Subcutaneous abdominal adipose tissue (tissue), 5 donors: ENCODE measurements around the gene LGR4.

Experiments used
- H3K27ac ChIP-seq: one replicate; pipeline ENCODE4 v1.7.0; 2013; ENCODE audit warnings: low read depth, mild to moderate bottlenecking, inconsistent platforms, low read length, moderate library complexity
- H3K27me3 ChIP-seq, 5 donors: one replicate each; pipeline ENCODE4 v1.7.0; 2013; ENCODE audit warnings: low read length in 5 of 5, inconsistent platforms in 1 of 5; ENCODE audit not compliant: control insufficient read depth in 5 of 5, insufficient read depth in 4 of 5
- H3K36me3 ChIP-seq, 5 donors: one replicate each; pipeline ENCODE4 v1.7.0; 2013; ENCODE audit warnings: low read length in 5 of 5; ENCODE audit not compliant: control insufficient read depth in 5 of 5, insufficient read depth in 5 of 5
- H3K4me1 ChIP-seq, 5 donors: one replicate each; pipeline ENCODE4 v1.7.0; 2013; ENCODE audit warnings: low read length in 5 of 5, mild to moderate bottlenecking in 3 of 5, moderate library complexity in 1 of 5; ENCODE audit not compliant: control insufficient read depth in 5 of 5, insufficient read depth in 5 of 5
- H3K4me3 ChIP-seq, 5 donors: one replicate each; pipeline ENCODE4 v1.7.0; 2013; ENCODE audit warnings: low read length in 5 of 5, low read depth in 1 of 5
- H3K9ac ChIP-seq, 5 donors: one replicate each; pipeline ENCODE4 v1.7.0; 2013; ENCODE audit warnings: low read length in 5 of 5, mild to moderate bottlenecking in 4 of 5, moderate library complexity in 3 of 5
- H3K9me3 ChIP-seq, 5 donors: one replicate each; pipeline ENCODE4 v1.7.0; 2013; ENCODE audit warnings: low read length in 5 of 5; ENCODE audit not compliant: control insufficient read depth in 5 of 5
- donor health status: healthy.
- donor health status: healthy.
- donor health status: healthy.
- donor health status: healthy.
- donor health status: healthy.

LGR4 gene

DNA sequence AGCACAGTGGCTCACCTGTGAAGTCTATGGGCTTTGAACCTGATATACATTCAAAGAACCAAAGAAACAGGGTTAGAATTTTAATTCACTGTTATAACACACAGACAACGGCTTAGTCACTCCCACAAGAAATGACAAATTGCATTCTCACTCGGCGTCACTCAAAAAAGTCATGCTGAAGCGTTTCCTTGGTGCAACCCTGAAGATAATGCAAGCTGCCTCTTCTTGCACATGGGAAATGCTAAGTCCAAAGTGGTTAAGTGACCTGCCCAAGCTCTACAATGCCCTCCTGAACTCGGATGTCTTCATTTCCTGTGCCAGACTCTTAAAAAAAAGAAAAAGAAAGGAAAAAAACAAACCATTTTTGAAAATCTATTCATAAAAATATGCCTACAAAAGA lies 10.0 kb downstream of the LGR4 start:
- H3K9me3 ChIP-seq: no peaks in the 10 kb centered on the region
- no peak overlapping the region for H3K4me3 ChIP-seq
- no peak overlapping the region for H3K9ac ChIP-seq
- no peaks in the 10 kb centered on the region for H3K36me3 ChIP-seq
- H3K4me1 ChIP-seq: peaks cover 0 to 26% (median 19%) of the 10 kb centered on the region in 5 donors
- H3K27me3 ChIP-seq: no peaks in the 10 kb centered on the region
- peak overlapping the region; percentile 2 for H3K27ac ChIP-seq

DNA sequence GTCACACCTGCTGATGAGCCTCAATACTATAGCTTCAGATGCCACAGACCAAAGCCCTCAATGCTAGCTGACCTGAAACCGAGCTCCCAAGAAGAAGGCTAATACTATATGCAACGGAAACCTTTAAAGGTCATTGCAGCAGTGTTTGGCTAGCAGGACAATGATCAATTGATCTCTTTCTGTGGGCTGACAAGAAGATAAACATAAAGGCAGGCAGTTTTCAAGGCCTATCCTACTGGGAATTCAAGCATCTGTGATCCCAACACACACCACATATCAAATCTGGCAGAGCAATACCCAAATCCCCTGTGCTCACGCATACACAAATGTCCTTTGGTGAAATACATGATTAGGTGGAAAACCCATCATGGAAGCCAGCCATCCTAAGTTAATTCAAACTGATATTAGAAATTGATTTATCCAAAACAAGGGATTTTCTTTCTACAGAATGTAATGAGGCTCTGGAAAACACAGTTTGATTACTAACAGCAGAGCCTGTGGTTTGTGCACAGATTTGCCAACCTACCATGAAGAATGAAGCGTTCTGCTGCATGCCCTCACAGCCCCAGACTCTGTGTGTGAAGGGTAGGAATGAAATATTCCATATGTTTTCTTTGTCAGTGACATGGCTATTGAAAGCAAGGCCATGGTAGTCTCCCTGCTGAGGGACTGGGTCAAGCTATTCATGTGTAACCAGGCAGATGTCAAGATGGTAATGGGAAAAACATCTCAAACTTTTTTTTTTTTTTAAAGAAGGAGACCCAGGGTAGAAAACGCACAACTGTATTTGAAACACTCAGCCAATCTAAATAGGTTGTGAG lies 12.2 kb downstream of the LGR4 start:
- H3K9ac ChIP-seq: no peak overlapping the region
- no peaks in the 10 kb centered on the region for H3K9me3 ChIP-seq
- H3K36me3 ChIP-seq: no peaks in the 10 kb centered on the region
- H3K27me3 ChIP-seq: no peaks in the 10 kb centered on the region
- no peak overlapping the region for H3K27ac ChIP-seq
- peaks cover 0 to 35% (median 20%) of the 10 kb centered on the region in 5 donors for H3K4me1 ChIP-seq
- H3K4me3 ChIP-seq: no peak overlapping the region

DNA sequence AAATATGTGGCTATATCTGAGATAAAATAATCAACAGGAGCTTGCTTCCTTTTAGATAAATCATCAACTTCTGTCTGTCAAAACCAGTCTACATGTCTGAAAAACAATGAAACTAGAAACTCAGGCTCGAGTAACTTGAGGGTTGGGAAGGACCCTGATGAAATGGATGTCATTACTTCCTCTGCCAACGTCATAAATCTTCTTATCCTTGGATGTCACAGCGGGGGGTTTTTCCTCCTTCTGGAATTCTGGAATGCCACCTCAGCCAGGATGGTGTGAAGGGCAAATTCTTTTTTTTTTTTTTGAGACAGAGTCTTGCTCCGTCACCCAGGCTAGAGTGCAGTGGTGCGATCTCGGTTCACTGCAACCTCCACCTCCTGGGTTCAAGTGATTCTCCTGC lies 13.4 kb downstream of the LGR4 start:
- H3K4me1 ChIP-seq: peaks cover 0 to 28% (median 13%) of the 10 kb centered on the region in 5 donors
- H3K9me3 ChIP-seq: no peaks in the 10 kb centered on the region
- H3K27ac ChIP-seq: no peak overlapping the region
- no peaks in the 10 kb centered on the region for H3K36me3 ChIP-seq
- H3K27me3 ChIP-seq: no peaks in the 10 kb centered on the region
- no peak overlapping the region for H3K9ac ChIP-seq
- no peak overlapping the region for H3K4me3 ChIP-seq

DNA sequence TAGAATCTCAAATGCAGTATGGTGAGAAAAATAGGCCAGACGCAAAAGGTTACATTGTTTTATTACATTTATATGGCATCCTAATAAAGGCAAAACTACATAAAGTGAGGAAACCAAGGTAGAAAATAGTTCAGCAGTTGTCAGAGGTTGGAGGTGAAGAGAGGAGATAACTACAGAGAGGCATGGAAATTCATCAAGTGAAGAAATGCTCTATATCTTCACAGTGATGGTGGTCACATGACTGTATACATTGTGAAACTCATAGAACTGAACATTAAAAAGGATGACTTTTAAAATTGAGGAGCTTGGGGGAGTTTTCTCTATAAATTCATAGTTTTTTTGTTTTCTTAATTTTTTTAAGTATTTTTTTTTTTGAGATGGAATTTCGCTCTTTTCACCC lies 14.4 kb downstream of the LGR4 start:
- no peaks in the 10 kb centered on the region for H3K9me3 ChIP-seq
- H3K9ac ChIP-seq: no peak overlapping the region
- H3K4me3 ChIP-seq: no peak overlapping the region
- peaks cover 0 to 22% (median 8%) of the 10 kb centered on the region in 5 donors for H3K4me1 ChIP-seq
- H3K36me3 ChIP-seq: no peaks in the 10 kb centered on the region
- H3K27me3 ChIP-seq: no peaks in the 10 kb centered on the region
- H3K27ac ChIP-seq: no peak overlapping the region

DNA sequence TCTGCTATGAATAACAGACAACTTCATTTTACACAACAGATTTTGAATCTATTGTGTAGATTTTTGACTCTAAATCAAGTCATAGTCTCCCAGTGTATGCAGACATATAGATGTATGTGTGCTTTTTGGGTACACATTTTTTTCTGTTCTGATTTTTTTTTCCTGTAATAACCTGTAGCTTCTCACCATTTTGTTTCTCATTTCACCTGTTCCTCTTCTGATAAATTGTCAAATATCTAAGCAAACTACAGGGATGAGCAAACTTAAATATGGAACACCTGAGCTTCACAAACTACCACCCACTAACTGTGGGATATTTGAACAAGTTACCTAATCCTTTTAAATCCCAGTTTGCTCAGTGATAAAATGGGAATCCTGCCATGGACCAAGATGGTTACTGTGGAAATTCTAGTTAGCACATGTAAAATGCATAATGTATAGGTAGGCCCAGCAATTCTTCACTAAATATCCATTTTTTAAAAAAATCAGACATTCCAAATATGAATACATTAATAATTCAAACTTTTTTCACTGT lies 15.7 kb downstream of the LGR4 start:
- Histone ChIP-seq H3K9me3 (no peaks in the 10 kb centered on the region), H3K4me1 (peaks cover 0 to 29% (median 8%) of the 10 kb centered on the region in 5 donors), H3K36me3 (no peaks in the 10 kb centered on the region), H3K27me3 (no peaks in the 10 kb centered on the region), H3K9ac (no peak overlapping the region), H3K4me3 (no peak overlapping the region), H3K27ac (no peak overlapping the region)

DNA sequence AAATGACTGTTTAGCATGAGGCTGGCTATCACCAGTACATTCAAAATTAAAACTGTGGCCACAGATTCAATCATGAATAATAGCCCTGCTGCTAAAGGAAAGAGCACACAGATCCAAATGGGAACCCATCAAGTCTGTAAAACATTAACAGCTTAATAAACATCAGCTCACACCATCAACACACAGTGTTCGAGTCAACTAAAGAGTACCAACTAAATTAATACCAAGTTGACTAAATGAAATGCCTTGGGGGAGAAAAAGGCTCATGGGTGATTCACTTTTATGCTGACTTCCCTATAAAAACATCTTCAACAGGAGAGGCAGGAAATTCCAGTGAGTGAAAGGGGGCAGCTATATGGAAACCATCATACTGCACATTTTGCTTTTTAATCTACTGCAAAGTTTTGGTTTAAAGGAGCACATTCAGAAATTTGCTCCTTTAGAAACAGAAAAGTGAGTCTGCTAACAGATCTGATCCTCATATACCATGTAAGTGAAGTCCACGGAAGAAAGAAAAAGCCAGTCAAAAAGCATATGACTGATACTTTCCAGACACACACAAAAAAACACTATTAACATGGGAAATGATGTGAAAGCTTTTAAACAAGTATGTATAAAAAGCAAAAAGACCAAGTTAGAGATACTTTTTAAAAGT lies 16.3 kb downstream of the LGR4 start:
- Histone ChIP-seq H3K36me3 (no peaks in the 10 kb centered on the region), H3K4me3 (no peak overlapping the region), H3K27me3 (no peaks in the 10 kb centered on the region), H3K9ac (no peak overlapping the region), H3K4me1 (peaks cover 1 to 34% (median 10%) of the 10 kb centered on the region in 5 donors), H3K9me3 (no peaks in the 10 kb centered on the region), H3K27ac (no peak overlapping the region)

DNA sequence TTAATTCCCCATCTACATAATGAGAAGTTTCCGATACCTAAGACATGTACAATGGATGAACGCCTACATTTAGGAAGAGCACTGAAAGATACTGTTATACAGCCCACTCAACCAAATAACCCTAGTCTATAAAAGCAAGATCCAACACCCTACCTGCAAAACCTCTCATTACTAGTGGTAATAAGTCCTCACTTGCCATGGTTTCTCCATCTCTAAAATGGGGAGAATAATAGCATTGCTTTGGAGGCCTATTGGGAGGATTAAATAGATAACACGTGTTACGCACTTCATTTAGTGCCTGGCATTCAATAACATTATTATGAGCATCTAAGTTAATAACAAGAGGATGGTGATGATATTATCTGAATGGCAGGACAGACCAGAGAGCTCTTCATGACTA lies 16.9 kb downstream of the LGR4 start:
- H3K4me3 ChIP-seq: no peak overlapping the region
- H3K9ac ChIP-seq: no peak overlapping the region
- H3K36me3 ChIP-seq: no peaks in the 10 kb centered on the region
- H3K27ac ChIP-seq: no peak overlapping the region
- H3K9me3 ChIP-seq: no peaks in the 10 kb centered on the region
- no peaks in the 10 kb centered on the region for H3K27me3 ChIP-seq
- H3K4me1 ChIP-seq: peaks cover 2 to 38% (median 14%) of the 10 kb centered on the region in 5 donors

DNA sequence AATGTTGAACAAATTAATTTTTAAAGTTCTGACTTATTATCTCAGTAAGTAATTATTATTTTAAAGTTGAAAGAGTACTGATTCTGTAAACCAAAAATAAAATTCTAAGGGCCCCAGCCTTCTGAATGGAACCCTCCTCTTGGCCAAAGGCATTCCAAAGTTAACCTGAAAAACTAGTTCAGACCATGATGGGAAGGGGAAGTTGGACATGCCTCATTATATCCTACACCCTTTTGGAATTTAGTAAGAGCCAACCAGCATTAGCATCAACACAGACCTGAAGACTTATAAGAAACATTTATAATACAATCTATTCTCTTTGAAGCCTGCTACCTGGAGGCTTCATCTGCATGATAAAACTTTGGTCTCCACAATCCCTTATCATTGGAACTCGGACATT lies 18.9 kb downstream of the LGR4 start:
- Histone ChIP-seq H3K4me1 (peaks cover 2 to 33% (median 7%) of the 10 kb centered on the region in 5 donors), H3K27ac (no peak overlapping the region), H3K36me3 (no peaks in the 10 kb centered on the region), H3K9ac (no peak overlapping the region), H3K9me3 (no peaks in the 10 kb centered on the region), H3K4me3 (no peak overlapping the region), H3K27me3 (no peaks in the 10 kb centered on the region)

DNA sequence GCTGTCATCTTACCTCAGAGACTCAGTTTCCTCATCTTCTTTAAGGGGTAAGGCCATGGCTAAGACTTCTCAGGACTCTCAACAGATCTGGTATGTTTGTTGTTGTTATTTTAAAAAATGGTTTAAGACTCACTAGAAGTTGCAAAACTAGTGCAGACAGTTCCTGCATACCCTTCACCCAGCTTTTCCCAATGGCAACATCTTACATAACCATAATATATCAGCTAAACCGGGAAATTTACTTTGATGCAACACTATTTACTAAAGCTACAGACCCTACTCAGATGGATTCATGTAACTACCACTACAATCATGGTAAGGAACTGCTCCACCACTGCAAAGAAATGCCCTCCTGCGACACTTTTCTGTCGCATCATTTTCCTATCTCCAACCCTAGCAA lies 20.4 kb downstream of the LGR4 start:
- Histone ChIP-seq H3K27ac (peak overlapping the region; percentile 95), H3K4me1 (peaks cover 2 to 33% (median 7%) of the 10 kb centered on the region in 5 donors), H3K4me3 (no peak overlapping the region)

More for the DNA sequence above, 20.4 kb downstream of the LGR4 start:
- peak overlapping the region in 3 of 5 donors; percentile 38 to 73 (median 58) for H3K9ac ChIP-seq
- peaks cover 0 to 6% (median 0%) of the 10 kb centered on the region in 5 donors for H3K36me3 ChIP-seq
- H3K27me3 ChIP-seq: no peaks in the 10 kb centered on the region
- no peaks in the 10 kb centered on the region for H3K9me3 ChIP-seq
